Activated CD4-positive, alpha-beta T cell treated with anti-CD3 and anti-CD28 coated beads for 1 hour (primary cell): ENCODE results near the gene LTB4R.

Experiments
- DNase-seq: peaks from one replicate; pipeline ENCODE4 v3.0.0-alpha.2; 2020

The LTB4R gene

DNA sequence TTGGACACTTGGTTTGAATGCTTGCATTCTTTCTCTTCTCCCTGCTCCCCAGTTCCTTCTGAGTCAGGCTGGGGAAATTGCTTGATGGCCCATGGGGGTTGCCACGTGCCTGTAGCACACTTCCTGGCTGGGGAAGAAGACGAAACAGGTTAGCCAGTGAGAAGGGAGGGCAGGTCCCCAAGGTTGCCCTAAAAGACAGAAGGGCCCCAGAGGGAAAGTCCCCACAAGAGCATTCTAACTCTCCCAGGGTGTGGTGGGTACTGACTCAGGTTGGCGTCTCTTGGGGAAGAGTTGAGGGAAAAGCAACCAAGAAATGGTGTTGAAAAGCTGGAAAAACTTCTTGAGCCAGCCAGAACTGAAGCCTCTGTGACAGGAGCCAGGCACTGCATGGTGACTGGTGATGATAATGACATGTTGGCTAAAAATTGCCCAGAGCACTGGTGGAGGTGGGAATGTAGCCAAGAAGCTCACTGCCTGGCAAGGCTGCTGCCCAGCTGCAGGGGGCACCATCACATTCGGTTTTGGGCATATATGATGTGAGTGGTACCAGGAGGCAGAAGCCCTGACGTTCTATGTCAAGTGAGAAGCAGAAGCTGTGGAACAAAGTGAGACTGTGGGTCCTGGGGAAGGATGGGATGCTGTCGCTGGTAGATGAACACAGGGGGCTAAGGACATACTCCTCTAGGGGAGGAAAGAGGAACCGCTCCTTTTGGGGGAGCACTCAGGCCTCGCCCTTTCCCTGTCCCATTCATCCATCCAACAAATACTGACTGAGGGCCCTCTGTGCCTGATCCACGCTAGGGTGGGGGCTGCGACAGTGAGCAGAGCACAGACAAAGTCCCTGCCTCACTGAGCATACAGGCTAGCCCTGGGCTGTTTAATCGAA, 31.8 kb upstream of the LTB4R start:
- peak; percentile 26 for DNase-seq

DNA sequence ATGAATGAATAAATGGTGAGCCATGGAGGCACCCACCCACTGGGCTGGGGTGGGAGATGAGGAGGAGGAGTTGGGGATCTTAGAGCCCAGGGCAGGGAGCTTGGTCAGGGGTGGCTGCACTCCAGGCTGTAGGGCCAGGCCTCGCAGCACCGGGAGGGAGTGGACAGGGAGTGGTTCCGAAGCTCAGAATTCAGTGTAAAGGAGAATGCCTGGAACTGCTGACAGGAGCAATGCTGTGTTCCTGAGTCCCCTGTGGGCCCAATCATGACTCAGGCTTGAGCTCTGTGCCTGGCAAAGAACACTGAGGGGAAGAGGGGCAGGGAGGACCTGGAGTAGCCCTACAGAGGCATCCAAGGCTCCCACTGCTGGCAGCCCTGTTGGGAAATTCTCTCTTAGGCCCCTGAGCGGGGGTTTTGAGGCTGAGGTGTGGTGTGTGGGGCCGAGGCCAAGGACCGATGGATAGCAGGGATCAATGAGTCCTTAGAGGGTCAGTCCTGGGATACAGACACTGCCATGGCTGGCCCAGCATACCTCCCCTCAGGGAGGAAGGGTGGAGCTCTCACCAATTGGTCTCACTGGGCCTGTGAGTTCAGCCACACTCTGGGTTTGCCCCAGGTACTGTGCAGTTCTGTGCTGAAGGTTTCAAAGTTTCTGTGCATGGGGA, 30.4 kb upstream of the LTB4R start:
- DNase-seq: no peak

DNA sequence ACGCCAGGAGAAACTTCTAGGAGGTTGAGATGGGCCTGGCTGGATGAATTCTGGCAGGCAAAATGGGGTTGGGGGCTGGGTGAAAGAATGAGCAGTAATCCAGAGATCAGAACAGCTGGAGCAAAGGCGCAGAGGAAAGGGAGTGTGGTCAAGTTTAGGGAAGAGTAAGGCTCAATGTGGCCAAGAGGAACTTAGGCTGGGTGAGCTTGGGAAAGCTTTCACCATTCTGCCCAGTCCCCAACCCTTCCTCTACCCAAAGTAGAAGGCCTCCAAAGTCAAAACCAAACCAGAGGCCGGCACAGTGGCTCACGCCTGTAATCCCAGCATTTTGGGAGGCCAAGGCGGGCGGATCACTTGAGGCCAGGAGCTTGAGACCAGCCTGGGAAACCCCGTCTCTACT, 29.7 kb upstream of the LTB4R start:
- no peak for DNase-seq

DNA sequence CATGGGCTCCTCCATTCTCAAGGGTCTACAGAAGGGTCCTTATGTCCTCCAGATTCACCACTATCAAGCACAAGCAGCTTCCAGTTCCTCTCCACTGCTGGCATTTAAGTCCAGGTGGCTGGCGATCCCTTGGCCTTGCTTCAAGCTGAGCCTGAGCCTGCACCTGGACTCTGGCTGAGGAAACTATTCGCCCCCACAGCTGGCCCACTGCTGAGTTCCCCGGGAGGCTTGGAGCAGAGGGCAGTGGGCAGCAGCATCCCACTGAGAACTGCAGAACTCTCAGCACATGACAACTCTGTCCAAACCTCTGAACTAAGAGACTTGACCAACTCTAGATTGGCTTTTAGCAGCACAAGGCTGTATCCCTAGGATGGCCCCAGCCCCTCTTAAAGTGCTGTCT, 28.6 kb upstream of the LTB4R start:
- no peak for DNase-seq

DNA sequence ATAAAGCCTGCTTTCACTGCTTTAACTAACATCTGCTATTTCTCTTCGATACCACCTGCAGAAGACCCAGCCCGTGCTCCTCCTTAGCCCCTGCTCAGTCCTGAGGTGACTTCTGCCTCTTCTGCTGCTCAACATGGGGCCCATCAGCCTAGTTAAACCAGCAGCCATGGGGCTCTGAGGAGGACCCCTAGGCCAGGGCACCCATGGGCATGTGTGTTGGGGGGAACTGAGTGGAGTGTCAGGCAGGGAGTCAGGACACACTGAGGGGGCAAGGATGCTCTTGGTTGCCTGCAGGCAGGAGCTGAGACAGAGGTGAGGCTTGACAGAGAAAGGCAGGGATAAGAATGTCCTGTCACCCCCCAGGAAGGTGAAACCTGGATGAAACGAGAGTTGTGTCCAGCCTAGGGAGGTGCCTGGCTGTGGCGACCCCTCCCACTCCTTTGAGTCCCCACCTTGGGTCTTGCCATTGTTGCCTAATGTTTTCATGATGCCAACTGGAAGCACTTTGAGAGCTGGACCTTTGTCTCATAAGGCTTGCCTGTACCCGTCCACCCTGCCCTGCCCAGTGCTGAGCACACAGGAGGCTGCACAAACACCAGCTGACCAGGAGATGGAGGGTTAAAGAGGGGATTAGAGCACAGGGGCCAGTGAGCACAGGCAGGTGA, 27.4 kb upstream of the LTB4R start:
- no peak for DNase-seq

DNA sequence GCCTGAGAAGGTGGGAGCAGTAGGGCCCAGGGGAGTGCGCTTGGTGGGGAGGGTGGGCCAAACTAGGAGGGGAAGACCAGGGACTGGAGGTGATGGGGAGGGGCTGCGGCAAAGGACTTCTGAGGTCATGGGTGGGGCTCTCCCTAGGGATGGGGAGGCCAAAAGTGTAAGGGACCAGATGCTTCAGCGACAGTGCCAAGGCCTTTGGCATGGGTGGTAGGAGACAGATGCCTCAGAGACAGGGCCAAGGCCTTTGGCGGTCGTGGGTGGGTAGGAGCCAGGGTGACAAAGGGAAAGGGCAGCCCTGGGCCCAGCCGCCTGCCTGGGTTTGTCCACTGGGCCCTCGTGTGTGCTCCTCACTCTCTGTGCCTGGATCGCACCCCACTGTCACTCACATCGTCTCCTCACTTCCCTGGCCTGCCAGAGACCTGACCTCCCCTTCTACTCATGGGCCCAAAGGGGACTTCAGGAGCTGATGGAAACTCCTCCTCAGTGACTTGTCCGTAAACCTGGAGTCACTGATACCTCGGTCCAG, 26.7 kb upstream of the LTB4R start:
- no peak for DNase-seq

DNA sequence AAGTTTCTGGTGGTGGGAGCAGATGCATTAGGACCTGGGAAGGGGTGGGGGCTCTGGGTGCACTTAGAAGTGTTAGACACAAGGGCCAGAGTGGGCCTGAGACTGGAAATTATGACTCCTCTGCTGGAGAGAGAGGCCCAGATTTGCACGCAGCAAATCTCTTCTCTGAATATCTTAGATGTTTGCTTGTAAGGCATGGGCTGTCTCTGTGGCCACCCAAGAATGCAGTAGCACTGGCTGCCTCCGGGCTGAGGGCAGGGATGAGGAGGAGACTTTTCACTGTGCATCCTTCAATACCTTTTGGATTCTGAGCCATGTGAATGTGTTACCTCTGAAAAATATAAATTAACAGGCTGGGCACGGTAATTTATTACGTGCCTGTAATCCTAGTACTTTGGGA, 26.0 kb upstream of the LTB4R start:
- no peak for DNase-seq

DNA sequence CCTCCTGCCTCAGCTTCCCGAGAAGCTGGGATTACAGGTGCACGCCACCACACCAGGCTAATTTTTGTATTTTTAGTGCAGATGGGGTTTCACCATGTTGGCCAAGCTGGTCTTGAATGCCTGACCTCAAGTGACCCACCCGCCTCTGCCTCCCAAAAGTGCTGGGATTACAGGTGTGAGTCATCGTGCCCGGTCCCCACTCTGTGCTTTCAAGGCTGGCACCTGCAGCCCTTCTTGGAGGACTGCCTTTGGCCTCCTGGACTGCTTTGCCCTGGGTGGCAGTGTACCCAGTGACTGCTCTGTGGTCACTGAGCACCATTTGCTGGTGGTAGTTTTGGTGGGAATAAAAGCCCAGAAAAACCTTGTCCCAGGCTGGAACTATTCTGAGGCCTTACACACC, 24.3 kb upstream of the LTB4R start:
- no peak for DNase-seq

DNA sequence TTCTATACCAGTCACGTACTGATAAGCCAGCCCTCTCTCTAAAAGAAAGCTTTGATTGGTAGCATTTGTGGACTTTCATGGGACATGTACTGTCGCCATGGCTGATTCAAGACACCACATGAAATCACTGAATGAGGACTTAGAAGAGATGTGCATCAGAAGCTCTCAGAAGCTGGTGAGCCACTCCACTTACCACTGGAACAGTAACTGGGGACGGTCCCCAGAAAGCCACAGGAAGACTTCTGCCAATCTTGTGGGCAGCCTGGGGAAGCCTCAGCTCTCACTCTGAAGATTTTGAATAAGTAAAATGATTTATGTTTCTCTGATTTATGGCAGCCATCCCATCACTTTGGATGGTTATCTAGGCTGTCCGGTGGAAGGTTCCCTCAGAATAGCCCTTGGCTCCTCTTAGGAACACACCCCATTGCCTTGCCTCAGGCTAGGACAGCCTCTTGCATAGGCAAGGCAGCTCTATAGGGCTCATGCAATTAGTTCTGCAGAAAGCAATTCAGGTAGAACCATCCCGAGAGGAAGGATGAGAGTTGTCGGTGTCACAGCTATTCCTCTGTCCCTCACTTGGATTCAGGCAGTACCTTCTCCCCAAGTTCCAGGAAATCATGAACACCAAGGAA, 21.5 kb upstream of the LTB4R start:
- no peak for DNase-seq

DNA sequence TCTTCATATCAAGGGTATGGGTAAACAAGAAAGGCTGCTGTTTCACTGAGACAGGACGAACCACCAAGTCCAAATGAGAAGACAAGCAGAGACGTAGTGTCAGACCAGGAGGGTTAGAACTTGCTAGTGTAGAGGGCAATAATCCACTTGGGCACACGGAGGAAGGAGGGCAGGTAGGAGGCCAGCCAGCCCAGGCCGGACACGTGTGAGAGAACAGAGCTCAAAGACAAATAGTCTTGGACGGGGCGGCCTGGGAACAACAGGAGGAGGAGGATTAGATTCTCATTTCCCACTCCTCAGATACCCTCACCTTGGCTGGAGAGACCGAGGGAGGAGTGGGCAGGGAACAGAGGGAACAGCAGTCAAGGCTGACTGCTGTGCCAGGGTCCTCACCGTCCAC, 20.6 kb upstream of the LTB4R start:
- DNase-seq: no peak

DNA sequence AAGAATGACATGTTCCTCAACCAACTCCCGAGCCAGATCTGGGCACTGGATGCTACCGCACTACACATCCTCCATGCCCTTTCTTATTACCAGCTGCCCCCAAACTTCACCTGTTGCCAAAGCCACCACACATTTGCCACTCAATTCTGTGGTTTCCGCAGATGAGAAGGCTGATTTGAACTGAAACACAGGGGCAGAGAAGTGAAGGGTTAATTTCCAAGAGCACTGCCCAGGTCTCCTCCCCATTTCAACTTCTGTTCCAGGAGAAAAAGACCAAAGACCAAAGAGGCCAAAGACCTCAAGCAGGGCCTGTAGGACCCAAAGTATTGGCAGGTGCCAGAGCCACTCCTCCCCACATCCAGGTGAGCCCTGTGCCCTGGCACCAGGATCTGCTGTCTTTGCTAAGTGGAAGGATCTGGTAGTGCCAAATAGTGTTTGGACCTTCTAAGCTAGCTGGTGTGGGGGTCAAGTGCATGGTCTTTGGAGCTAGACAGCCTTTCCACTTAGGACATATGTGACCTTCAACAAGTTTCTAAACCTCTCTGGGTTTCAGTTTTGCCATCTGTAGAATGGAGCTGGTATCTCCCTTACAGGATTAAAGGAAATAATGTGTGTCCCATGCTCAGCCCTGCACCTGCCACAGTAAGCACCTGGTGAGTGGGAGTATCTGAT, 19.7 kb upstream of the LTB4R start:
- no peak for DNase-seq

DNA sequence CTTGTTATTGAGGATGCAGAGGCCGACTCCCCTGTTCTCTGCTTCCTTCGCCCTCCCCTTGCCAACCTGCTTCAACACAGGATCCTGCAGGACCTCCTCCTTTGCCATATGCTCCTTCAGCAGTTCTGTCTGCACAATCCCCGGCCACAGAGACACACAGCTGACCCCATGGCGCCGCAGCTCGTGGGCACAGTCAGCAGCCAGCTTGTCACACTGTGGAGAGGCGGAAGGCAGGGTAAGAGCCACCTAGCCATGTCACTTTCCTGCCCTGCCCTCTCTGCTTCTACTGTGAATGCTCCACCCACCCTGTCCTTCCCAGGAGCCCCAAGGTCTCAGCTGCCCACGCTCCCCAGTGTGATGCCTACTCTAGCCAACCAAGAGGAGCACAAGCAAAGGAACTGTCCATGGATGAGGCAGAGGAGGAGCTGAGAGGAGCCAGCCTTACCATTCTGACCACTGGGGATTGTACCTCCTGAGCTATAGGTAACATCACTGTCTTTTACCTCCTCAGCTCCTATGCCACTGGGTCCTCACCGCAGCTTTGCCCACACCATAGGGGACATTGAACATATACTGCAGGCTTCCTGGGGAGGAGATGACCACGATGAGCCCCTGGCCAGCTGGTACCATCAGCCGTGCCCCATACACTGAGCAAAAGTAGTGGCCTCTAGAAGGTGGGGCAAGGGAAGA, 19.0 kb upstream of the LTB4R start:
- no peak for DNase-seq

DNA sequence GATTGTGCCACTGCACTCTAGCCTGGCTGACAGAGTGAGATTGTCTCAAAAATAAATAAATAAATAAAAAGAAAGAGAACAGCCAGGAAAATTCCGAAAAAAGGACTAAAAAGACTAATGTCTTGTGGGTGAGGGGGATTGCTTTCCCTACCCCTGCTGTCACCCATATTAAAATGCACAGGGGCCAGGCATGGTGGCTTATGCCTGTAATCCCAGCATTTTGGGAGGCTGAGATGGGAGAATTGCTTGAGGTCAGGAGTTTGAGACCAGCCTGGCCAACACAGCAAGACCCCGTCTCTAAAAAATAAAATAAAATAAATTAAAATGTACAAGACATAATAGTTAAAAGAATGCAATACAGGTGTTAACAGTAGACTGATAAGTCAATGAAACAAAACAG, 17.8 kb upstream of the LTB4R start:
- DNase-seq: no peak

DNA sequence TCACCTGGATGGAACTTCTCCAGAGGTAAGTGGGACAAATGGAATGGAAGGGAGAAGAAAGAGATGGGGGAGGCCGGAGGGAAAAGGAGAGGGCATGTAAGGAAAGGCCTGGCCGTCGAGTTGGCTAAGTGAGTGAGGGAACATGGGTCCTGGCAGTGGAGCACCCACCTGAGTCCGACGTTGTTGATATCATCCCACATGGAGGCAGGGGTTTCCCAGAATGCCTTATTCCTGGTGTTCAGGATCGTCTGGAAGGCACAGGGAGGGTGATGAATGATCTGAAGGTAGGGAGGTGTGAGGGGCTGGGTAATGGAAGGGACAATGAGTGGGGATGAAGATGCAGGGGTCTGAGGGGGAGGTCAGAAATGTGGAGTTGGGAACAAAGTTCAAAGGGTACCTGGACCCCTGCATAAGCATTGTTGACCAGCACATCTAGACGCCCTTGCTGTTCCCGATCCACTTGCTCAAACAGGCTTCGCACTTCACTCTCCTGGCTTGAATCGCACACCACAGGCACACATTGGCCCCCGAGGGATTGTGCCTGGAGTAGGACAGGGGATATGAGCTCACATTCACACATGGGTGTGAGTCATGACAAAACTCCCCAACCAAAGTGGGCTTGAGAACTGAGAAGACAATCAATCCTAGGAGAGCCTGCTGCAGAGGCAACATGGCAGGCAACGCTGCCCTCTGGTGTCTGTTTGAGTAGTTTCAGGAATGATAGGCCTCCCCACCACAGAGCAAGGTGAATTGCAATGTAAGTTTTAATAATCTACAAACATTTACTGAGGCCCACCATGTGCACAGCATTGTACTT, 14.8 kb upstream of the LTB4R start:
- peak; percentile 57 for DNase-seq

DNA sequence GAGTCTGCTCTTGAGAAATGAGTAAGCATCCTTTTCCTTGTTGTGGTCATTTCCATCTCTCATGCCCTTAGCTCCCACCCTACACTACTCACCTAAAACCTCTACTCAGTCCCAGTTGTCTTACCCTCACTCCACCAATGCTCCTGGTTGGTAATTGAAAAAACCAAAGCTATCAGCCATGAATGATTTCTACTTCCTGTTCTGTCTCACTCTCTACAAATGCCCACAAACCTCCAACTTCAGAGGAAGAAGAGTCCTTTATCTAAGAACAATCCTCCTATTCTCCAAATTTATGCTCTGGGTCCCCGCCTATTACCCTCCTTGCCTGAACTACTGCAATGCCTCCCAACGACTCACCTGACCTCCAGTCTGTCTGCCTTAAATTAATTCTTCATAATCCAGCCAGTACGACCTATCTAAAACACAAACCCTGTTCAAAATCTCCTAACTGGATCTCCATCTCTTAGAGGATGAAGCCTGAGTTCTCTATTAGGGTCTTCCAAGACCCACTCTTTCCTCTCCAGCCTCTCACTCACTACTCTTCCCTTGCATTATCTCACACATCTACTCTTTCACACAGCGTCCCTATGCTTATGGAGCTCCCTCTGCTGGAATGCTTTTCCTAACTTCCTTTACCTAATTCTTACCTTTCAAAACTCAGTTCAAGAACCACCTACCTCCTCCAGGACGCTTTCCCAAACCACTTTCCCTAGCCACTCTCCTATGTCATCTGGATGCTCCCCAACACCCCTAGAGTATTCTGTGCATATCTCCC, 13.9 kb upstream of the LTB4R start:
- no peak for DNase-seq

DNA sequence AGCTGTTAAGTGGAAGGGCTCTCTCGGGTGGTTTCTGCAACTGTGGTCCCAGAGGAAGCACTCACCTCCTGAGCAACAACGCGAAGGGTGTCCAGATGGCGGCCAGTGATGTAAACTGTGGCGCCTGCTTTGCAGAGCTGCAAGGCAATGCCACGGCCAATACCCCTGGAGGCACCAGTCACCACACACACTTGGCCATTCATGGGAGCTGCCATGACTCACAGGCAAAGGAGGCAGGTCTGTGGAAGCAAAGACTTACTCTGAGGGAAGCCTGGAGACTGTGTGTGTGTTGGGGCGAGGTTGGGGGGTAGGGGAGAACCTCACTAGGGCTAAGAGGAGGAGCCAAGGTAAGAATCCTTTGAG, 12.4 kb upstream of the LTB4R start:
- DNase-seq: no peak

DNA sequence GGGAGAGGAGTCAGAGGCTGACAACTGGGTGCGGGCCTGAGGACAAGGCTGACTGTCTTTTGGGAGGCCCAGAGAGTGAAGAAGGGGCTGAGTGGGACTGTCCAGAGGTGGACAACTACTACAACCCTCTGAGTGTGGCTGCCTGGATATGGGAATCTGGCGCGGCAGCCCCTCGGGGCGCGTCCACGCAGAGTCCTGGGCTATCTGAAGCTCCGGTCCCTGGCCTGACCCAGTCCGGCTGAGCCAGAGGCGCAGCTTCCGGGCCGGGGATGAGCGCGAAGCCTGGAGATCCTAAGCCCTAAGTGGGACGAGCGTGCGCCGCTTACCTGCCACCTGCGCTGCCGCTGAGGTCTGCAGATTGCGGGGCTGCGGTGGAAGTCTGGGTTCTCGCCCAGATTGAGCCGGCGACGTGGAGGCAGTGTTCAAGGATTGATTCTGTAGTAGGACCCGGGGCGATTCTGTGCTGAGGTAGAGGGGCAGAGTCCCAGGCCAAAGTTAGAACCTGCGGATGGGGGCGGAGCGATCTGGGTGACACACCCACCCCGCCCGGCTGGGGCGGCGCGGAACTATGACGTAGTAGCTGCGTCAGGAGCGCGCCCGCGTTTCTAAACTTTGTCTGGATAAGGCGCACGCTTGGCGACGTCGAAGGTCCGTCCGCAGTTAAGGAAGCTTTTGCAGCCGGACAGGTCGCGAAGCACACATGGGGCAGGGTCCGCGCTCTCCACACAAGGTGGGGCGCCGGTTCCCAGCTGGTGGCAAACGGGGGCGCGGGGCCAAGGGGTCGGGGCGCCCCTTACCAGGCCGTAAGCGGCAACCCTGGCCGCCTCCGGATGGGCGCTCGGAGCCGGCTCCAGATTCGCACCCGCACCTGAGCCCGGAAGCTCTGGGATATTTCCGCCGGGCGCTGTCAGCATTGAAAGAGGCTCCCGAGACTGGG, 11.8 kb upstream of the LTB4R start, which contains the start of the genes DHRS1 and NOP9:
TSS of gene DHRS1 (minus strand) at position 526 of the 937 bp plus-strand sequence. CDS start 674 bp downstream, outside the sequence.
TSS of gene NOP9 (plus strand) at position 596 of the 937 bp plus-strand sequence. CDS start at position 701, 105 bp downstream.
- DNase-seq: peak; percentile 91

DNA sequence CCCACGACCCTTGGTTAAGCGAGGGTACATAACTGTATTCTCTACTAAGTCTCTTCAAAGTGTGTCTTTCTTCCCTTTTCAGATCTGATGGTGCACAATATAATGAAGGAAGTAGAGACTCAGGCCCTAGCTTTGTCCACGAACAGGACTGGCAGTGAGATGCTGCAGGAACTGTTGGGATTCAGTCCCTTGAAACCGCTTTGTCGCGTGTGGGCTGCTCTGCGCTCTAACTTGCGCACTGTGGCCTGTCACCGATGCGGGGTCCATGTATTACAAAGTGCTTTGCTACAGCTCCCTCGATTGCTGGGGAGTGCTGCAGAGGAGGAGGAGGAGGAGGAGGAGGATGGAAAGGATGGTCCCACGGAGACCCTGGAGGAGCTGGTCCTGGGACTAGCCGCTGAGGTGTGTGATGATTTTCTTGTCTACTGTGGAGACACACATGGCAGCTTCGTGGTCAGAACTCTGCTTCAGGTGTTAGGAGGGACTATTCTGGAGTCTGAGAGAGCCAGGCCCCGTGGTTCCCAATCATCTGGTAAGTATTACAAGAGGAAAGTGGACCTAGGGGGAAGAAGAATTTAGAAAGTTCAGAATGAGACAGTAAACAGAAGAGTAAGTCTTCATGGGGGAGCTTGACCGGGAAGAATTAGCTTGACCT, 10.8 kb upstream of the LTB4R start:
- DNase-seq: no peak
